GM12875 (cell line): Measurements from ENCODE around the gene PLET1.

Source experiments
- H3K4me3 ChIP-seq: one replicate; pipeline ENCODE4 v1.5.1; 2011; ENCODE audit warnings: low read depth, low read length, control low read depth
- CTCF ChIP-seq: IDR thresholded peaks from 2 replicates; pipeline ENCODE4 v1.5.1; 2011; ENCODE audit warnings: low read depth, mild to moderate bottlenecking, control low read depth, inconsistent platforms, low read length, moderate library complexity, borderline replicate concordance; ENCODE audit not compliant: insufficient read depth

Gene PLET1

GRCh38 chr11:112274007-112274783, 13.5 kb upstream of the PLET1 start:
- no peak for TF ChIP-seq CTCF
- H3K4me3 ChIP-seq = no peak overlapping the region

GRCh38 chr11:112273066-112273465, 12.4 kb upstream of the PLET1 start:
- no peak for TF ChIP-seq CTCF
- no peak overlapping the region for H3K4me3 ChIP-seq

GRCh38 chr11:112271242-112271641, 10.6 kb upstream of the PLET1 start:
- TF ChIP-seq CTCF = no peak
- H3K4me3 ChIP-seq = no peak overlapping the region

GRCh38 chr11:112270551-112271180, 10.0 kb upstream of the PLET1 start:
- no peak overlapping the region for H3K4me3 ChIP-seq
- TF ChIP-seq CTCF = no peak

- H3K4me3 ChIP-seq = no peak overlapping the region
- no peak for TF ChIP-seq CTCF
Measured at GRCh38 chr11:112269139-112269538, 8.5 kb upstream of the PLET1 start.

- H3K4me3 ChIP-seq = no peak overlapping the region
- TF ChIP-seq CTCF = no peak
Measured at GRCh38 chr11:112268406-112268805, 7.7 kb upstream of the PLET1 start.

GRCh38 chr11:112267188-112267591, 6.5 kb upstream of the PLET1 start:
- no peak for TF ChIP-seq CTCF
- no peak overlapping the region for H3K4me3 ChIP-seq
